Measurements from ENCODE around the gene SPINK5.

SPINK5 gene

GRCh38 chr5:148168246-148168645 is 104.5 kb downstream of the SPINK5 start, which contains the start of gene SPINK14:
SPINK14 (plus strand) TSS chr5:148168546; CDS start chr5:148169733, 1,187 bp downstream.
- H3K4me2 ChIP-seq (ENCODE audit: low read depth, low read length, poor library complexity, severe bottlenecking): no peak within 1 kb of the TSS
- no peak within 1 kb of the TSS for H3K4me3 ChIP-seq (ENCODE audit: insufficient read depth, low read length, poor library complexity, severe bottlenecking)
- H3K9me3 ChIP-seq (ENCODE audit: insufficient read depth, low read length): no peaks in the 10 kb centered on the region
- H4K20me1 ChIP-seq (ENCODE audit: low read depth, low read length): no peaks in the 10 kb centered on the region
- no peaks in the 10 kb centered on the region for H3K79me2 ChIP-seq (ENCODE audit: insufficient read depth, low read length)
- no peaks in the 10 kb centered on the region for H3F3A ChIP-seq (ENCODE audit: insufficient read depth)
- no peak within 1 kb of the TSS for H3K27ac ChIP-seq (ENCODE audit: low read depth, low read length)
- no peaks in the 10 kb centered on the region for H3K36me3 ChIP-seq (ENCODE audit: low read length)
- H2AFZ ChIP-seq (ENCODE audit: low read depth, low read length, severe bottlenecking): no peak within 1 kb of the TSS
- H3K27me3 ChIP-seq (ENCODE audit: low read length): no peaks in the 10 kb centered on the region
- no peak within 1 kb of the TSS for H3K9ac ChIP-seq (ENCODE audit: low read length)
- no peaks in the 10 kb centered on the region for H3K9me2 ChIP-seq (replicated peaks; ENCODE audit: insufficient read depth, low read length)
- TF ChIP-seq EZH2phosphoT487 (conservative IDR thresholded peaks at IDR 0.05; ENCODE audit: low read length) (no peak), CTCF (IDR thresholded peaks at IDR 0.05; ENCODE audit: insufficient read depth, low read length, poor library complexity, severe bottlenecking) (no peak)

- H4K20me1 ChIP-seq (ENCODE audit: low read depth, low read length): no peaks in the 10 kb centered on the region
- no peak overlapping the region for H3K27ac ChIP-seq (ENCODE audit: low read depth, low read length)
- H3K4me2 ChIP-seq (ENCODE audit: low read depth, low read length, poor library complexity, severe bottlenecking): no peak overlapping the region
- H2AFZ ChIP-seq (ENCODE audit: low read depth, low read length, severe bottlenecking): no peak overlapping the region
- no peaks in the 10 kb centered on the region for H3K36me3 ChIP-seq (ENCODE audit: low read length)
- no peaks in the 10 kb centered on the region for H3K79me2 ChIP-seq (ENCODE audit: insufficient read depth, low read length)
- no peak overlapping the region for H3K9ac ChIP-seq (ENCODE audit: low read length)
- TF ChIP-seq CTCF (IDR thresholded peaks at IDR 0.05; ENCODE audit: insufficient read depth, low read length, poor library complexity, severe bottlenecking) (no peak), EZH2phosphoT487 (conservative IDR thresholded peaks at IDR 0.05; ENCODE audit: low read length) (no peak)
- no peaks in the 10 kb centered on the region for H3K9me3 ChIP-seq (ENCODE audit: insufficient read depth, low read length)
- no peaks in the 10 kb centered on the region for H3K9me2 ChIP-seq (replicated peaks; ENCODE audit: insufficient read depth, low read length)
- H3F3A ChIP-seq (ENCODE audit: insufficient read depth): no peaks in the 10 kb centered on the region
- no peaks in the 10 kb centered on the region for H3K27me3 ChIP-seq (ENCODE audit: low read length)
- no peak overlapping the region for H3K4me3 ChIP-seq (ENCODE audit: insufficient read depth, low read length, poor library complexity, severe bottlenecking)
Measured at GRCh38 chr5:148172377-148172776, 108.6 kb downstream of the SPINK5 start.

GRCh38 chr5:148176480-148176879 is 112.7 kb downstream of the SPINK5 start:
- Histone ChIP-seq H4K20me1 (ENCODE audit: low read depth, low read length) (no peaks in the 10 kb centered on the region), H3K4me2 (ENCODE audit: low read depth, low read length, poor library complexity, severe bottlenecking) (no peak overlapping the region), H3F3A (ENCODE audit: insufficient read depth) (no peaks in the 10 kb centered on the region), H3K36me3 (ENCODE audit: low read length) (no peaks in the 10 kb centered on the region), H3K4me3 (ENCODE audit: insufficient read depth, low read length, poor library complexity, severe bottlenecking) (no peak overlapping the region), H2AFZ (ENCODE audit: low read depth, low read length, severe bottlenecking) (no peak overlapping the region), H3K27me3 (ENCODE audit: low read length) (no peaks in the 10 kb centered on the region), H3K9ac (ENCODE audit: low read length) (no peak overlapping the region), H3K9me2 (replicated peaks; ENCODE audit: insufficient read depth, low read length) (no peaks in the 10 kb centered on the region), H3K27ac (ENCODE audit: low read depth, low read length) (no peak overlapping the region), H3K79me2 (ENCODE audit: insufficient read depth, low read length) (no peaks in the 10 kb centered on the region), H3K9me3 (ENCODE audit: insufficient read depth, low read length) (no peaks in the 10 kb centered on the region)
- TF ChIP-seq CTCF (IDR thresholded peaks at IDR 0.05; ENCODE audit: insufficient read depth, low read length, poor library complexity, severe bottlenecking): no peak
- TF ChIP-seq EZH2phosphoT487 (conservative IDR thresholded peaks at IDR 0.05; ENCODE audit: low read length): no peak
